OCI-LY1 (cell line): ENCODE results near the gene UBXN10.

Experiments
- H2AFZ ChIP-seq: fragments of 200-600 bp; sonication (generic), shearing (Covaris generic); 2 replicates; pipeline ENCODE4 v1.6.0; 2014; ENCODE audit warnings: antibody characterized with exemption, mild to moderate bottlenecking, low read length
- H3F3A ChIP-seq: fragments of 200-600 bp; sonication (generic), shearing (Covaris generic); 2 replicates; pipeline ENCODE4 v1.6.0; 2014; ENCODE audit warnings: mild to moderate bottlenecking, antibody characterized with exemption, low read length, moderate library complexity; ENCODE audit not compliant: insufficient read depth
- H3K27ac ChIP-seq: fragments of 200-600 bp; sonication (generic); 2 replicates; pipeline ENCODE4 v1.5.1; 2014; ENCODE audit warnings: low read length, mixed run types, mild to moderate bottlenecking, low read depth; ENCODE audit not compliant: poor library complexity, severe bottlenecking
- H3K27me3 ChIP-seq: fragments of 200-600 bp; sonication (generic); 2 replicates; pipeline ENCODE4 v1.6.0; 2014; ENCODE audit warnings: antibody characterized with exemption, mild to moderate bottlenecking, low read length, moderate library complexity; ENCODE audit not compliant: insufficient read depth
- H3K36me3 ChIP-seq: fragments of 200-600 bp; sonication (generic); 2 replicates; pipeline ENCODE4 v1.6.1; 2014; ENCODE audit warnings: mild to moderate bottlenecking, antibody characterized with exemption, low read length, moderate library complexity, mixed read lengths; ENCODE audit not compliant: insufficient read depth
- H3K4me1 ChIP-seq: fragments of 200-600 bp; sonication (generic); 2 replicates; pipeline ENCODE4 v1.5.1; 2014; ENCODE audit warnings: mild to moderate bottlenecking, low read length, moderate library complexity; ENCODE audit not compliant: insufficient read depth, severe bottlenecking
- H3K4me2 ChIP-seq: fragments of 200-600 bp; sonication (generic), shearing (Covaris generic); 2 replicates; pipeline ENCODE4 v1.6.1; 2014; ENCODE audit warnings: low read length
- H3K4me3 ChIP-seq: fragments of 200-600 bp; sonication (generic); 2 replicates; pipeline ENCODE4 v1.5.1; 2014; ENCODE audit warnings: low read length, low read depth, mild to moderate bottlenecking, mixed read lengths; ENCODE audit not compliant: poor library complexity, severe bottlenecking
- H3K79me2 ChIP-seq: fragments of 200-600 bp; shearing (Covaris generic); 2 replicates; pipeline ENCODE4 v1.6.1; 2016; ENCODE audit warnings: mixed run types, low read length, mixed read lengths; ENCODE audit not compliant: insufficient read depth
- H3K9ac ChIP-seq: fragments of 200-600 bp; sonication (generic), shearing (Covaris generic); 2 replicates; pipeline ENCODE4 v1.6.1; 2014; ENCODE audit warnings: mild to moderate bottlenecking, low read length, mixed read lengths
- H3K9me2 ChIP-seq: fragments of 200-600 bp; sonication (generic), shearing (Covaris generic); 2 replicates; pipeline ENCODE4 v1.6.1; 2014; ENCODE audit warnings: low read depth, mild to moderate bottlenecking, low read length, mixed read lengths
- H3K9me3 ChIP-seq: fragments of 200-600 bp; shearing (Covaris generic); 2 replicates; pipeline ENCODE4 v1.6.1; 2014; ENCODE audit warnings: low read length, mixed read lengths
- H4K20me1 ChIP-seq: fragments of 200-600 bp; sonication (generic), shearing (Covaris generic); 2 replicates; pipeline ENCODE4 v1.6.0; 2016; ENCODE audit warnings: mild to moderate bottlenecking, low read length; ENCODE audit not compliant: insufficient read depth
- CTCF ChIP-seq: fragments of 200-600 bp; sonication (generic), shearing (Covaris generic); IDR thresholded peaks from 2 replicates; pipeline ENCODE4 v1.5.1; 2017; ENCODE audit warnings: mild to moderate bottlenecking, antibody characterized with exemption, low read length, moderate library complexity, mixed read lengths
- EZH2 ChIP-seq: fragments of 200-600 bp; sonication (generic), shearing (Covaris generic); IDR thresholded peaks from 2 replicates; pipeline ENCODE4 v1.8.0; 2017; ENCODE audit warnings: borderline replicate concordance, mixed run types, mild to moderate bottlenecking, antibody characterized with exemption, low read length, moderate library complexity, mixed read lengths

UBXN10 gene

DNA sequence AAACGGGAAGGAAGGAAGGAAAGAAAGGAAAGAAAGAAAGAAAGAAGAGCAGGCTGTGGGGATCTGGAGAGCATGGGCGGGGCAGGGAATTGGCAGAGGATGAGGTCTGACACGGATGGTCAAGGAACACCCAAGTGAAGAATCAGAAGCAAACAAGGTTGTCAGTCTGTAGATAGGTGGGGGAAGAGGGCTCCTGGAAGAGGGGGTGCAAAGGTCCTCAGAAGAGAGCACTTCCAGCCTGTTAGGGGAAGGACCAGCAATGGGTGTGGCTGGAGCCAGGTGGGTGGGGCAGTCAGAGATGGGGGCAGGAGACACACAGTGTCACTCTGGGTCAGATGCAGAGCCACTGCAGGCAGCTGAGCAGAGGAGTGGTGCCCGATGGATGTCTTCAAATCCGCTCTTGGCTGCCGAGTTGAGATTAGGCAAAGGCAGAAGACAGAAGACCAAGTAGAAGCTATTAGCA lies 11.5 kb downstream of the UBXN10 start:
- H3K4me1 ChIP-seq = no peaks in the 10 kb centered on the region
- H3K27ac ChIP-seq = no peak overlapping the region

GRCh38 chr1:20198296-20198695 lies 12.4 kb downstream of the UBXN10 start:
- no peaks in the 10 kb centered on the region for H3K9me2 ChIP-seq
- H2AFZ ChIP-seq = no peak overlapping the region
- H3K36me3 ChIP-seq = no peaks in the 10 kb centered on the region
- H3K9me3 ChIP-seq = no peaks in the 10 kb centered on the region
- TF ChIP-seq EZH2 (no peak), CTCF (no peak)
- peaks cover 3% of the 10 kb centered on the region; the same call in 1 of the 2 replicates for H3K27me3 ChIP-seq
- no peaks in the 10 kb centered on the region for H3K4me1 ChIP-seq
- H3K4me3 ChIP-seq = no peak overlapping the region
- H3K27ac ChIP-seq = no peak overlapping the region
- no peaks in the 10 kb centered on the region for H3K79me2 ChIP-seq
- no peaks in the 10 kb centered on the region for H3F3A ChIP-seq
- H3K4me2 ChIP-seq = no peak overlapping the region
- H3K9ac ChIP-seq = no peak overlapping the region
- no peaks in the 10 kb centered on the region for H4K20me1 ChIP-seq

More for the DNA sequence above, 11.5 kb downstream of the UBXN10 start:
- no peaks in the 10 kb centered on the region for H3K9me3 ChIP-seq
- TF ChIP-seq EZH2 = no peak
- no peak for TF ChIP-seq CTCF
- H3K4me2 ChIP-seq = no peak overlapping the region
- no peak overlapping the region for H3K9ac ChIP-seq
- H2AFZ ChIP-seq = no peak overlapping the region
- no peaks in the 10 kb centered on the region for H4K20me1 ChIP-seq
- H3K4me3 ChIP-seq = no peak overlapping the region
- no peaks in the 10 kb centered on the region for H3K36me3 ChIP-seq
- H3F3A ChIP-seq = no peaks in the 10 kb centered on the region
- no peaks in the 10 kb centered on the region for H3K79me2 ChIP-seq
- peaks cover 3% of the 10 kb centered on the region; the same call in 1 of the 2 replicates for H3K27me3 ChIP-seq
- H3K9me2 ChIP-seq = no peaks in the 10 kb centered on the region

- Histone ChIP-seq H3K79me2 (no peaks in the 10 kb centered on the region), H3K4me1 (no peaks in the 10 kb centered on the region), H4K20me1 (no peaks in the 10 kb centered on the region), H3K27ac (no peak overlapping the region), H3F3A (no peaks in the 10 kb centered on the region), H2AFZ (no peak overlapping the region), H3K9ac (no peak overlapping the region), H3K4me3 (no peak overlapping the region), H3K27me3 (no peaks in the 10 kb centered on the region), H3K36me3 (no peaks in the 10 kb centered on the region), H3K4me2 (no peak overlapping the region), H3K9me2 (no peaks in the 10 kb centered on the region), H3K9me3 (no peaks in the 10 kb centered on the region)
- TF ChIP-seq CTCF (no peak), EZH2 (no peak)
These were observed 13.0 kb downstream of the UBXN10 start for GRCh38 chr1:20198918-20199317.
